Stimulated activated CD8-positive, alpha-beta memory T cell treated with anti-CD3 and anti-CD28 coated beads, Interleukin-12 subunit alpha, Interleukin-12 subunit beta, amount 100 ng/mL, for 1 hour (primary cell): ENCODE results near the gene BRAT1.
"Not testable (repeated sequence)": the region's sequence is repeated elsewhere in the genome, so short reads cannot be mapped to it uniquely, and the experiment has no call there.

Experiments used
- DNase-seq: peaks from one replicate; pipeline ENCODE4 v3.0.0-alpha.2; 2020; ENCODE audit warnings: low read depth

BRAT1 gene

GRCh38 chr7:2583798-2584580 is 28.7 kb upstream of the BRAT1 start:
- no peak for DNase-seq

GRCh38 chr7:2582006-2582735 is 26.8 kb upstream of the BRAT1 start:
- DNase-seq: no peak

- no peak for DNase-seq
These were observed 25.3 kb upstream of the BRAT1 start for GRCh38 chr7:2580636-2581035.

GRCh38 chr7:2577914-2578680 is 22.8 kb upstream of the BRAT1 start:
- no peak for DNase-seq

- DNase-seq: no peak
These were observed 21.6 kb upstream of the BRAT1 start for GRCh38 chr7:2576742-2577491.

- no peak for DNase-seq
These were observed 20.5 kb upstream of the BRAT1 start for GRCh38 chr7:2575733-2576340.

- DNase-seq: no peak
These were observed 19.9 kb upstream of the BRAT1 start for GRCh38 chr7:2575046-2575732.

- no peak for DNase-seq
These were observed 18.4 kb upstream of the BRAT1 start for GRCh38 chr7:2573761-2574160.

- DNase-seq: no peak
These were observed 16.9 kb upstream of the BRAT1 start for GRCh38 chr7:2572101-2572842.

GRCh38 chr7:2571409-2571808 is 16.1 kb upstream of the BRAT1 start:
- no peak for DNase-seq

GRCh38 chr7:2570021-2570420 is 14.7 kb upstream of the BRAT1 start:
- no peak for DNase-seq

GRCh38 chr7:2569421-2569820 is 14.1 kb upstream of the BRAT1 start:
- no peak for DNase-seq

- DNase-seq: no peak
These were observed 13.3 kb upstream of the BRAT1 start for GRCh38 chr7:2568521-2569223.

GRCh38 chr7:2567679-2568278 is 12.5 kb upstream of the BRAT1 start:
- no peak for DNase-seq

GRCh38 chr7:2566890-2567678 is 11.8 kb upstream of the BRAT1 start:
- DNase-seq: no peak

- no peak for DNase-seq
These were observed 11.1 kb upstream of the BRAT1 start for GRCh38 chr7:2566348-2566889.

GRCh38 chr7:2564970-2565540 is 9.7 kb upstream of the BRAT1 start:
- DNase-seq: no peak

GRCh38 chr7:2563955-2564354 is 8.6 kb upstream of the BRAT1 start:
- DNase-seq: not testable (repeated sequence)
